ENCODE results near the gene CRTAP.

Gene CRTAP

DNA sequence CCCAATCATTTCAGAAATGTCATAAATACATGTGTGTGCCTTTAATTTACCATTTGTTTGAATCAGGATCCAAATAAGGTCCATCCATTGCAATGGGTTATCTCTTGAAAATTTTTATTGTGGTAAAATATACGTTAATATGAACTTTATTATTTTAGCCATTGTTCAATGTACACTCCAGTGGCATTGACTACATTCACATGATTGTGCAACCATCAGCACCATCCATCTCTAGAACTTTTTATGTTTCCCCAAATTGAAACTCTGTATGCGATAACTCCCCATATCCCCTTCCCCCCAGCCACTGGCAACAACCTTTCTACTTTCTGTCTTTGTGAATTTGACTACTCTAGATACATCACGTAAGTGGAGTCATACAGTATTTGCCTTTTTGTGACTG, 12.0 kb downstream of the CRTAP start:
- TF ChIP-seq, protein P1, sequence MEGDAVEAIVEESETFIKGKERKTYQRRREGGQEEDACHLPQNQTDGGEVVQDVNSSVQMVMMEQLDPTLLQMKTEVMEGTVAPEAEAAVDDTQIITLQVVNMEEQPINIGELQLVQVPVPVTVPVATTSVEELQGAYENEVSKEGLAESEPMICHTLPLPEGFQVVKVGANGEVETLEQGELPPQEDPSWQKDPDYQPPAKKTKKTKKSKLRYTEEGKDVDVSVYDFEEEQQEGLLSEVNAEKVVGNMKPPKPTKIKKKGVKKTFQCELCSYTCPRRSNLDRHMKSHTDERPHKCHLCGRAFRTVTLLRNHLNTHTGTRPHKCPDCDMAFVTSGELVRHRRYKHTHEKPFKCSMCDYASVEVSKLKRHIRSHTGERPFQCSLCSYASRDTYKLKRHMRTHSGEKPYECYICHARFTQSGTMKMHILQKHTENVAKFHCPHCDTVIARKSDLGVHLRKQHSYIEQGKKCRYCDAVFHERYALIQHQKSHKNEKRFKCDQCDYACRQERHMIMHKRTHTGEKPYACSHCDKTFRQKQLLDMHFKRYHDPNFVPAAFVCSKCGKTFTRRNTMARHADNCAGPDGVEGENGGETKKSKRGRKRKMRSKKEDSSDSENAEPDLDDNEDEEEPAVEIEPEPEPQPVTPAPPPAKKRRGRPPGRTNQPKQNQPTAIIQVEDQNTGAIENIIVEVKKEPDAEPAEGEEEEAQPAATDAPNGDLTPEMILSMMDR (IDR thresholded peaks at IDR 0.05; ENCODE audit: insufficient read depth, low read depth, low read length, missing control alignments) = no peak
- H3K4me3 ChIP-seq (ENCODE audit: low read length) = no peak overlapping the region
- DNase-seq (ENCODE audit: low read depth) = no peak

DNA sequence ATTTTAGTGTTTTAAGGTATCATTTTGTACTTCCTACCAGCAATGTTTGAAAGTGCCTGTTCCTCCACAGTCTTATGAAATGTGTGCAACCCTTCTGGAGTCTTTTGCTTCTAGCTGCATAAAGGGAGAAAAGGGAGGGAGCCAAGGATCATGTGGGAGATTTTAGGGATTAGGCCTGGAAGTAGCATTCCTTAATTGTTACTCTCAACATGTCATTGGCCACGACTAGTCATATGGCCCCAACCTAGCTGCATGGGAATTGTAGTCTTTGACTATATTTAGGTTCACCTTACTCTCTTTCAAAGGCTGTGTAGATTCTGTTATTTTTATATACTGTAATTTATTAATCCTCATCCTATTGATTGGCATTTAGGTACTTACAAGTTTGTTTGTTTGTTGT, 14.9 kb downstream of the CRTAP start:
- H3K4me3 ChIP-seq (ENCODE audit: low read length) = no peak overlapping the region
- TF ChIP-seq, protein P1 (IDR thresholded peaks at IDR 0.05; ENCODE audit: insufficient read depth, low read depth, low read length, missing control alignments) = no peak
- no peak for DNase-seq (ENCODE audit: low read depth)

DNA sequence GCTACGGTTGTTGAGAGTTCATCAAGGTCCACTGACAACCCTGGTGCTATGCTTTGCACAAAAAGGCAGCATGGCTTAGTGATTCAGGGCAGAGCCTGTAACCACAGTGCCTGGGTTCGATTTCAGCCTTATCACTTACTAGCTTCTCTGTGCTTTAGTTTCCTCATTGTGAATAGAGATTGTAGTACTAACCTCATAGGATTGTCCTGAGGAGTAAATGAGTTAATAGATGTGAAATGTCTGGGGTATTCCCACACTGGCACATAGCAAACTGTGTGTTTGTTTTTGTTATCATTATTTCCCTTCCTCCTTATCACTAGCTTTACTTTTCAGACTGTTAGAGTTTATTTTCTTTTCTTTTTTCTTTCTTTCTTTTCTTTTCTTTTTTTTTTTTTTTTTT, 16.3 kb downstream of the CRTAP start:
- DNase-seq (ENCODE audit: low read depth) = no peak
- TF ChIP-seq, protein P1 (IDR thresholded peaks at IDR 0.05; ENCODE audit: insufficient read depth, low read depth, low read length, missing control alignments) = no peak

DNA sequence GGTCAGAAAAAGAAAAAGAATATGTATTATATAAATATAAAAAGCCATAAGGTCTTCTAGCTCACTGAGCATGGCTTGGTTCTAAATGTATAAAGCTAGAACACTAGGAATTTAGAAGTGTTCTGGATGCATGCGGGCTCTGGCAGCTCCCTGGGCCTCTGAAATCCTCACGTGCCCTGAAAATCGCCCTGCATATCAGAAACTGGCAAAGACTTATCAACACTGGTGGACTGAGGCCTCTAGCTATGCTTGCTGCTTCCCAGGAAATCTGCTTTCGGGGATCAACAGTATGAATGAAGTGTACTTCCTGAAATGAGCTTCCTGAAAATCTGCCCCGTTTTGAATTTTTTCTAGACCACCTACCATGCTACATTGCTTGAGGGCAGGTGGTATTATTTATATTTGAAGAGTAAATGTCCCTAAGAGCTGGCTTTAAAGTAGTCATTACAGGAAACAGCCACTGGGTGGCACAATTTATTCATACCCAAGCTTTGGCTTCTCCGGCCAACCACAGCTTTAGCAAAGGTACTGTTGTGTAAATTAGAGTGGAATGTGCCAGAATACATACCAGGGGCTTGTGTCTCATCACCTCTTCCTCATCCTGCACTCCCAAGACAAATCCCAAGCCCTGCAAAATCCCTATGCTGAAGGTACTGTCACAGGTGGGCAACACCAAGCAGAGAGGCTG, 17.7 kb downstream of the CRTAP start:
- no peak overlapping the region for H3K4me3 ChIP-seq (ENCODE audit: low read length)
- TF ChIP-seq, protein P1 (IDR thresholded peaks at IDR 0.05; ENCODE audit: insufficient read depth, low read depth, low read length, missing control alignments) = peak; percentile 77
- DNase-seq (ENCODE audit: low read depth) = peak; percentile 81

More for the DNA sequence above, 16.3 kb downstream of the CRTAP start:
- H3K4me3 ChIP-seq (ENCODE audit: low read length) = no peak overlapping the region

DNA sequence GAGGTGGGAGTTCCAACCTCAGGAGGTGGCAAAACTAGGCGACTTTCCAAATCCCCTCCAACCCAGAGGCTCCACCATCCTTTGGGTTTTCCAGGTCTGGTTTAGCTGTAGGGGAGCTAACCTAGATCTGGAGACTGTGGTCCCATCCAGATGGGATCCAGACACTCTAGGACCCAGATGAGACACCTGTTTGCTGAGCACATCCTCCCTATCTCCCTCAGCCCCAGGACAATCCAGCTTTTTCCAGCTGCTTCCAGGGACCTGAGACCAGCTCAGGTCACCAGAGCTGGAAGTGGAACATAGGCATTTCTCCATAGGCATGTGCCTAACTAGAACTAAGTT, 18.2 kb downstream of the CRTAP start:
- H3K4me3 ChIP-seq (ENCODE audit: low read length) = no peak overlapping the region
- no peak for DNase-seq (ENCODE audit: low read depth)
- TF ChIP-seq, protein P1 (IDR thresholded peaks at IDR 0.05; ENCODE audit: insufficient read depth, low read depth, low read length, missing control alignments) = no peak

DNA sequence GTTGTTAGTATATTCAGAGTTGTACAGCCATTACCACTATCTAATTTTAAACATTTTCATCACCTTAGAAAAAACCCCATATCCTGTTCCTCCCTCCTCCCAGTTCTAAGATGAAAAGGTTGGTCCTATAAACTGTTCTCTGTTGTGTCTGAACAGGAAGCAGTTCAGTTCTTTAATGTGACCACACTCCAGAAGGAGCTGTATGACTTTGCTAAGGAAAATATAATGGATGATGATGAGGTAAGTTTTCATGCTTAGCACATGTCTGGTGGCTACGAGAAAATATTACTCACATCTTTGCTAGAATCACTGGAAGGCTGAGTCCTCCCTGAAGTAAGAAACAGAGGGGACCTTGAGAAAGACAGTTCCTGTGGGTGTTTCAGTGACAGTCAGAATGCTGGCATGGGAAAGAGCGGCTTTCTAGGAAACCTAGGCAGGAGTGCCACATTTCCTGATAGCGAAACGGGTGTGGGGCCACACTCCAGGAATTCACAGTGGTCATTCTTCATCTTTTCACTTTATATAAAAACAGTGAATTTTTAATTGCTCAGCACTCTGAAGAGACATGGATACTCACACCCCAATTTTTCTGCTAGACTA, 20.3 kb downstream of the CRTAP start:
- H3K4me3 ChIP-seq (ENCODE audit: low read length) = no peak overlapping the region
- DNase-seq (ENCODE audit: low read depth) = peak; percentile 67

More for the DNA sequence above, 20.3 kb downstream of the CRTAP start:
- TF ChIP-seq, protein P1 (IDR thresholded peaks at IDR 0.05; ENCODE audit: insufficient read depth, low read depth, low read length, missing control alignments) = no peak
